Activated CD8-positive, alpha-beta T cell treated with anti-CD3 and anti-CD28 coated beads for 36 hours (primary cell): ENCODE measurements around the gene CHST10. TPM values are rescaled to one million over a fixed set of nuclear protein-coding genes. Genes with fewer than 3 reads are reported as not detected.

ENCODE experiments used
- ATAC-seq: fragments of 200-7000 bp; cut with Tn5 transposase; one replicate; pipeline ENCODE4 v1.10.0; 2021; ENCODE audit warnings: mild to moderate bottlenecking, moderate library complexity
- CTCF ChIA-PET: fragments of 350-600 bp; sonication (Branson Sonifier 250); formaldehyde crosslinking; loops from one replicate; lab custom pipeline; 2021; ENCODE audit warnings: antibody characterized with exemption; lab: Charles Lee
- POLR2A ChIA-PET: fragments of 350-600 bp; sonication (Branson Sonifier 250); formaldehyde crosslinking; loops from one replicate; lab custom pipeline; 2021; ENCODE audit warnings: antibody characterized with exemption; lab: Charles Lee
- DNase-seq: peaks from one replicate; pipeline ENCODE4 v3.0.0-alpha.2; 2020
- H3K27ac Mint-ChIP-seq: one replicate; pipeline ENCODE4 v1.8.0; 2021; ENCODE audit warnings: mild to moderate bottlenecking, mixed read lengths
- H3K27me3 Mint-ChIP-seq: one replicate; pipeline ENCODE4 v1.8.0; 2021; ENCODE audit warnings: mixed read lengths
- H3K36me3 Mint-ChIP-seq: one replicate; pipeline ENCODE4 v1.8.0; 2021; ENCODE audit warnings: low read depth, mixed read lengths
- H3K4me1 Mint-ChIP-seq: one replicate; pipeline ENCODE4 v1.8.0; 2021; ENCODE audit warnings: low read depth, mixed read lengths
- H3K4me3 Mint-ChIP-seq: one replicate; pipeline ENCODE4 v1.8.0; 2021; ENCODE audit warnings: mild to moderate bottlenecking, moderate library complexity, mixed read lengths
- H3K9me3 Mint-ChIP-seq: one replicate; pipeline ENCODE4 v1.8.0; 2021; ENCODE audit warnings: mixed read lengths
- intact Hi-C: fragments of 100-400 bp; cut with micrococcal nuclease; formaldehyde crosslinking; loops from one replicate; pipeline ENCODE4 v1.10.0; 2022
- total RNA-seq, 2 experiments: library from RNA; stranded (reverse); gene quantifications; one replicate each; pipeline ENCODE4 v1.2.3, GENCODE V29; 2021
- TF ChIP-seq, protein P1 (sequence below): fragments of 200-600 bp; IDR thresholded peaks from one replicate; pipeline ENCODE4 v1.8.0; 2022; ENCODE audit warnings: antibody characterized with exemption, mild to moderate bottlenecking

CHST10 gene
- total RNA-seq, 2 experiments from 2014 or later, result 9.5 to 10.5 TPM

DNA sequence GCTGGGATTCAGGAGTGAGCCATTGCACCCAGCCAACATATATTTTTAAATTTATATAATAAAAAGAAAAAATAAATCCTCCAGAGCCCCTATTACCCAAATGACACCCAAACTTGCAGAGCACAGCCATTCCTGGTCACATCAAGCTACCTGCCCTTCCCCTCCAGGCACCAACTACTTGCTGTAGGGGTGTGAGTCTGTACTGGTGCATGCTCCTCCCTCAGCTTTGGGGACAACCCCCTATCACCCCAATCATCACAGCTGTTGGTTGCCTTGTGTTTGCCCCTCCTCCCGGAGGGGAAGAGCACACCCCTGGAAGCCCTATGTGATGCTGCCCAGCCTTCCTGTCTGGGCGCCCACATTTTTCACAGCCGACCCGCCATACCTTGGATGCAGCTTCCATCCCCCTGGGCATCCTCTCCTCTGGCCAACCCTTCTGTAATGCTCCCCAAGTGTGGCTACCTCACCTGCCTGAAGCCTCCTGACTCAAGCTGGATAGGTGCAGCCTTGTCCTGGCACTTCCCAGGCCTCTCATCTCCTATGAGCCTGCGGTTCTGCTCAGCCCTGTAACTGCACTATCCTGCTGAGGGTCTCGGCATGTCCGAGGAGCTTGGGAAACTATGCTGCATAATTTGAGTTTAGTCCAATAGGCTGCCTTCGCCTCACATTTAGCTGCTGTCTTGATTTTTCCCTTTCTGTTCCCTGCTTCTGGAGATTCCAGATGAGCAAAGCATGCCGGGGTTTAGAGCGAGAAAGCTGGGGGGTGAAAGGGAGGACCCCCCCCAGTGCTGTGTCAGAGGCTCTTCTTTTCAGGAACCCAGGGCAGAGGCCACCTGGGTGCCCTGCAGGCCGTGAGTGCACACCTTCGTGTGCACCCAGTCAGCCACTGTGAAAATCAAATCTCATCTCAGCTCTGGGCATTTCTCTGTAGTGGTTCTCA, 27.2 kb downstream of the CHST10 start:
- ATAC-seq, result no peak
- Mint-ChIP-seq H3K9me3 (no peaks in the 10 kb centered on the region), H3K27ac (no peak overlapping the region), H3K4me3 (no peak overlapping the region), H3K4me1 (no peaks in the 10 kb centered on the region), H3K36me3 (peaks cover 7% of the 10 kb centered on the region), H3K27me3 (no peaks in the 10 kb centered on the region)
- intact Hi-C loops, result no loop called here
- TF ChIP-seq, protein P1, sequence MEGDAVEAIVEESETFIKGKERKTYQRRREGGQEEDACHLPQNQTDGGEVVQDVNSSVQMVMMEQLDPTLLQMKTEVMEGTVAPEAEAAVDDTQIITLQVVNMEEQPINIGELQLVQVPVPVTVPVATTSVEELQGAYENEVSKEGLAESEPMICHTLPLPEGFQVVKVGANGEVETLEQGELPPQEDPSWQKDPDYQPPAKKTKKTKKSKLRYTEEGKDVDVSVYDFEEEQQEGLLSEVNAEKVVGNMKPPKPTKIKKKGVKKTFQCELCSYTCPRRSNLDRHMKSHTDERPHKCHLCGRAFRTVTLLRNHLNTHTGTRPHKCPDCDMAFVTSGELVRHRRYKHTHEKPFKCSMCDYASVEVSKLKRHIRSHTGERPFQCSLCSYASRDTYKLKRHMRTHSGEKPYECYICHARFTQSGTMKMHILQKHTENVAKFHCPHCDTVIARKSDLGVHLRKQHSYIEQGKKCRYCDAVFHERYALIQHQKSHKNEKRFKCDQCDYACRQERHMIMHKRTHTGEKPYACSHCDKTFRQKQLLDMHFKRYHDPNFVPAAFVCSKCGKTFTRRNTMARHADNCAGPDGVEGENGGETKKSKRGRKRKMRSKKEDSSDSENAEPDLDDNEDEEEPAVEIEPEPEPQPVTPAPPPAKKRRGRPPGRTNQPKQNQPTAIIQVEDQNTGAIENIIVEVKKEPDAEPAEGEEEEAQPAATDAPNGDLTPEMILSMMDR, result no peak
- ChIA-PET POLR2A (no interaction called here), CTCF (interaction anchor here (1.0 to 3.2 kb wide), 3 partner anchors 10 to 831 kb away, joined by 3 to 27 read pairs (median 11); no protein-coding TSS in a partner anchor)
- DNase-seq, result no peak

DNA sequence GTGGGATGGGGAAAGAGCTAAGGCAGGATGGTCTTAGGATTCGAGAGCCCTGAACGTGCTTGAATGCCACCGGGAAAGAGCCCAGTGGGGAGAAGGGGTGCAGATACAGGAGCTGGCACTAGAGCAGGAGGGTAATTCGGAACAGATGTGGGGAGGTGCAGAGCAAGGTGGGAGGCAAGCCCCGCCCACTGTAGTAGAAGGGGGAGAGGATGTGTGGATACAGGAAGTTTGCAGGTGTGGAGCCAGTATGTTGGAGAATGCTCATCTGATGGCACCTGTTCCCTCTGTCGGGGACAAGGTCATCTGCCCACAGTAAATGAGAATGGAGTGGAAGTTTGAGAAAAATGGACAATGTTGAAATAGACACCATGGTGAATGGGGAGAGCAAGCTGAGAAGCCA, 28.8 kb downstream of the CHST10 start:
- H3K27me3 Mint-ChIP-seq, result no peaks in the 10 kb centered on the region
- ChIA-PET CTCF (interaction anchor here (2.6 to 3.2 kb wide), 2 partner anchors 8 to 126 kb away, joined by 11 to 27 read pairs; no protein-coding TSS in a partner anchor), POLR2A (no interaction called here)
- TF ChIP-seq, protein P1, result no peak
- H3K36me3 Mint-ChIP-seq, result peaks cover 3% of the 10 kb centered on the region
- intact Hi-C loops, result no loop called here
- no peaks in the 10 kb centered on the region for H3K9me3 Mint-ChIP-seq
- no peaks in the 10 kb centered on the region for H3K4me1 Mint-ChIP-seq
- DNase-seq (no peak), ATAC-seq (no peak)
- H3K4me3 Mint-ChIP-seq, result no peak overlapping the region
- H3K27ac Mint-ChIP-seq, result no peak overlapping the region

DNA sequence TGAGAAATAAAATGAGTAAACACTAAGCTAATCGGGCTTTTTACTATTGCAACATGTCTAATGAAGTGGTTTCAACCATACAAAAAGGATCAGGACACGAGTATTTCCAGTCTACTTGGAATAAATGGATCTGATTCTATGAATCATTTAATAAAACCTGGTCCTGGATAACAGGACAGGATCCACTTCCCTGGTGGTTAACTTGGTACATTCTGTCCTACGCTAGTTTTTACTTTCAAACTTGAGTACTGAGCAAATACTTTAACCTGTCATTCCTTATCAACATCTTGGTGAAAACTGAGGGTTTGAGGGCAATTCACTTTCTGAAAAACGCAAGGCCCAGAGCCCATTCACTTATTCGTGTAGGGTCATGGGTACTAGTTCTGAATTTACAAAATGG, 33.5 kb downstream of the CHST10 start:
- ATAC-seq (no peak), DNase-seq (no peak)
- intact Hi-C loops, result no loop called here
- Mint-ChIP-seq H3K4me3 (no peak overlapping the region), H3K27ac (no peak overlapping the region), H3K36me3 (no peaks in the 10 kb centered on the region), H3K9me3 (no peaks in the 10 kb centered on the region), H3K4me1 (peaks cover 2% of the 10 kb centered on the region), H3K27me3 (no peaks in the 10 kb centered on the region)
- ChIA-PET POLR2A (no interaction called here), CTCF (interaction anchor here (0.8 to 1.5 kb wide), 3 partner anchors 86 to 825 kb away, joined by 3 to 10 read pairs (median 3); no protein-coding TSS in a partner anchor)
- TF ChIP-seq, protein P1, result no peak

DNA sequence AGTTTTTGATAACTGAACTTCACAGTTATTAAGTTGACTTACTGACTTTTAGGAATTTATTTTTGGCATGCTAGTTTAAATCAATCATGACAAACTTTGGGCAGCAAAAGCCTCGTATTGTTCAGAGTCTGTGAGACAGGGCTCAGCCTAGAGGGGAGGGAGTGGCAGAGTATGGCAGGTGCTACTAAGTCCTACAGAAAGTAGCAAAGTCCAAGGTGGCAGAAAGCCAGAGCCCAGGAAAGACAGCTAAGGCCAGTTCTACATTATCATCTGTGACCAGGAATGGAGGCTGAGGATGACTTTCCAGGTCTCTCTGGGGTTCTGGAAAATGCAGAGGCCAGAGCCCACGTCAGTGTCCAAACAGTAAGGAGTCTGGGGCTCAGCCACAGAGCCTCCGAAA, 34.2 kb downstream of the CHST10 start:
- H3K36me3 Mint-ChIP-seq, result no peaks in the 10 kb centered on the region
- H3K27ac Mint-ChIP-seq, result no peak overlapping the region
- no peak overlapping the region for H3K4me3 Mint-ChIP-seq
- H3K9me3 Mint-ChIP-seq, result no peaks in the 10 kb centered on the region
- intact Hi-C loops, result no loop called here
- ChIA-PET CTCF (interaction anchor here (0.8 to 1.5 kb wide), 3 partner anchors 86 to 824 kb away, joined by 3 to 10 read pairs (median 3); no protein-coding TSS in a partner anchor), POLR2A (no interaction called here)
- no peak for ATAC-seq
- peaks cover 2% of the 10 kb centered on the region for H3K4me1 Mint-ChIP-seq
- TF ChIP-seq, protein P1, result no peak
- no peaks in the 10 kb centered on the region for H3K27me3 Mint-ChIP-seq
- DNase-seq, result no peak

DNA sequence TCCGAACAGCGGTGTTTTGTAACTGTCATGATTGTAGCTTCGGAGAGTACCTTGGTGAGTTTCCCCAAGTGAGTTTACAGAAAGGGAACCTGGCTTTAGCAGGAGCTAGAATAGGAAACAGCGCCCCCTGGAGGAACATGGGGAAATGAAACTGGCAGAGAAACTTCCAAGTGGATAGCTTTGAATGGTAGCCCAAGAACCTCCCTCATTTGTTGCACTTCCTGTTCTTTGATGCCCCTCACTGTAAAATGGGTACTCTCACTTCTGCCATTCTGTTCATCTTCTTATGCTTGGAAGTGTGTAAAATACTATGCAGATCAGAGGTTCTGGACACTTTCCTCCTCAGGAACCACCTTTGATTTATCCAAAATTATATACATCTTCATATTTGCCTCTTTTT, 36.2 kb downstream of the CHST10 start:
- CTCF ChIA-PET, result interaction anchor here (0.6 to 3.0 kb wide), 56 partner anchors 8 to 845 kb away, joined by 3 to 133 read pairs (median 4); no protein-coding TSS in a partner anchor
- Mint-ChIP-seq H3K4me1 (peaks cover 2% of the 10 kb centered on the region), H3K9me3 (no peaks in the 10 kb centered on the region), H3K27ac (no peak overlapping the region), H3K36me3 (no peaks in the 10 kb centered on the region), H3K27me3 (no peaks in the 10 kb centered on the region), H3K4me3 (no peak overlapping the region)
- peak; percentile 88 for DNase-seq
- TF ChIP-seq, protein P1, result peak; percentile 91
- POLR2A ChIA-PET, result interaction anchor here (1.1 kb wide), 1 partner anchor 119 kb away, joined by 4 read pairs; no protein-coding TSS in a partner anchor
- peak; percentile 64 for ATAC-seq
- intact Hi-C loops, result loop anchor here (1.0 kb wide), 1 partner anchor 118 kb away; no protein-coding TSS in a partner anchor
